ENCODE results near the gene BLACAT1. TPM values are rescaled to one million over a fixed set of nuclear protein-coding genes. Genes with fewer than 3 reads are reported as not detected.
"Not testable (repeated sequence)": the region's sequence is repeated elsewhere in the genome, so short reads cannot be mapped to it uniquely, and the experiment has no call there.

The BLACAT1 gene
- total RNA-seq, 1 donor from 2014 or later: 0.84 TPM

- Histone ChIP-seq H3K4me1 (peaks cover 2% of the 10 kb centered on the region), H3K27ac (no peak overlapping the region), H3K9me3 (no peaks in the 10 kb centered on the region), H3K36me3 (no peaks in the 10 kb centered on the region), H3K4me3 (no peak overlapping the region), H3K27me3 (peaks cover 36% of the 10 kb centered on the region)
- intact Hi-C loops (cut with DNase I): loop anchor here (10.0 kb wide), 3 partner anchors 87 to 207 kb away; partner anchors contain the start of gene KLHDC8A
- TF ChIP-seq CTCF (IDR thresholded peaks at IDR 0.05): no peak
- DNase-seq (no peak), ATAC-seq (no peak)
These were observed 25.8 kb upstream of the BLACAT1 start for GRCh38 chr1:205481629-205482151.

- Histone ChIP-seq H3K4me1 (peaks cover 2% of the 10 kb centered on the region), H3K4me3 (no peak overlapping the region), H3K9me3 (no peaks in the 10 kb centered on the region), H3K27ac (no peak overlapping the region), H3K36me3 (no peaks in the 10 kb centered on the region), H3K27me3 (peaks cover 36% of the 10 kb centered on the region)
- ATAC-seq (no peak), DNase-seq (no peak)
- no peak for TF ChIP-seq CTCF (IDR thresholded peaks at IDR 0.05)
- intact Hi-C loops (cut with DNase I): loop anchor here (10.0 kb wide), 3 partner anchors 86 to 206 kb away; partner anchors contain the start of gene KLHDC8A
These were observed 25.4 kb upstream of the BLACAT1 start for GRCh38 chr1:205481218-205481617.

DNA sequence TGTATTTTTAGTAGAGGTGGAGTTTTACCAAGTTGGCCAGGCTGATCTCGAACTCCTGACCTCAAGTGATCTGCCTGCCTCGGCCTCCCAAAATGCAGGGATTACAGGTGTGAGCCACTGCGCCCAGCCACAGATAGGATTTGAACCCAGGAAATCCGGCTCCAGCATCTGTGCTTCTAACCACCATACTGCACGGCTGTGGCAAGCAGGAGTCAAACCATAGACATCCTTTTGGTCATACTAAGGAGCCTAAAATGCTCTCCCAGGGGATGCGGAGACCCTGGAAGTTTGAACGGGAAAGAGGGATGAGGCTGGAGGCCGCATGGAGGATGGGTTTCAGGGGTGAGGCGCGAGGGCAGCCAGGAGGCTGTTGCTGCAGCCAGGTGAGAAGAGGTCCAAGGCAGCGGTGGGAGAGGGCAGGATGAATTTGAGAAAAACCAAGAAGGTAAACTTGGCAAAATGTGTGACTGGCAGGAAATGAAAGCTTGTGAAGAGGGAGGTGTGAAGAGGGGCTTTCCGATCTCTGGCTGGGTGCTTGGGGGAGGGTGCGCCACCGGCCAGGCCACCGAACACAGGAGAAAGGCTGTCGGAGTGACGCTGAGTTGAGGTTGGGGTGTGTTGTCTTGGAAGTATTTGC is 24.6 kb upstream of the BLACAT1 start:
- H3K4me1 ChIP-seq: peaks cover 2% of the 10 kb centered on the region
- H3K27ac ChIP-seq: no peak overlapping the region
- no peak for DNase-seq
- H3K27me3 ChIP-seq: peaks cover 39% of the 10 kb centered on the region
- no peak for ATAC-seq
- intact Hi-C loops (cut with DNase I): loop anchor here (10.0 kb wide), 3 partner anchors 86 to 206 kb away; partner anchors contain the start of gene KLHDC8A
- H3K36me3 ChIP-seq: no peaks in the 10 kb centered on the region
- no peak overlapping the region for H3K4me3 ChIP-seq
- no peaks in the 10 kb centered on the region for H3K9me3 ChIP-seq
- no peak for TF ChIP-seq CTCF (IDR thresholded peaks at IDR 0.05)

DNA sequence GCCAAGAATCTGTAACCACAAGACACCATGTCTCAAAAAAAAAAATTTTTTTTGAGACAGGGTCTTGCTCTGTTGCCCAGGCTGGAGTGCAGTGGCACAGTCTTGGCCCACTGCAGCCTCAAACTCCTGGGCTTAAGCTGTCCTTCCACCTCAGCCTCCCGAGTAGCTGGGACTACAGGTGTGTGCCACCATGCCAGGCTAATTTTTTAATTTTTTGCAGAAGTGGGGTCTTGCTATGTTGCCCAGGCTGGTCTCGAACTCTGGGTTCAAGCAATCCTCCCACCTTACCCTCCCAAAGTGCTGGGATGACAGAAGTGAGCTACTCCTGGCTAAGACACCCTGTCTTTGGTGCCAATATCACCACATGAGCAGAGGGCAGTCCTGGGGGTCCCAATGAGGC is 23.1 kb upstream of the BLACAT1 start:
- peaks cover 41% of the 10 kb centered on the region for H3K27me3 ChIP-seq
- H3K27ac ChIP-seq; H3K36me3 ChIP-seq; ATAC-seq; DNase-seq; H3K9me3 ChIP-seq; intact Hi-C loops (cut with DNase I); H3K4me3 ChIP-seq; H3K4me1 ChIP-seq: not testable (repeated sequence)

DNA sequence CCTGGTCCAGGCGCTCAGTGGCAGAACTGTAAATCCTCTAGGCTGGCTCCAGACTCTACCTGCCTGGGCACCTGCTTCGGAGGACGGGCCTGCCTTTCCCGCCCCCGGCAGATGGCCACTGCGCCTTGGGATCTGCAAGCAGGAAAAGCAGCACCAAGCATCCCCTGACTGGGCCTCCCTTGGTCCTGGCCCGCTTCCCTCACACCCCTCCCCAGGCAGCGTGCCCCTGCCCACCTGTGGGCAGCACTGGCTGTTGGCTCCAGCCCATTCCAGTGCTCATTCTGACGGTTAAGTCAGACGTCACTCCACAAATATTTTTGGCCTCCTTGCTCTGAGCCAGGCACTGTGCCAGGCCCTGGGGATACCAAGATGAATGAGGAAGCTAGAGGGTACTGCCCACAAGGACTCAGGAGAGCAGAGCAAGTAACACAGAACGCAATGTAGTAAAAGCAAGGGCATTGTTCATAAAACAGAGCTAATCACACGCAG is 22.0 kb upstream of the BLACAT1 start:
- no peak for TF ChIP-seq CTCF (IDR thresholded peaks at IDR 0.05)
- intact Hi-C loops (cut with DNase I): no loop called here
- H3K4me3 ChIP-seq: no peak overlapping the region
- H3K4me1 ChIP-seq: no peaks in the 10 kb centered on the region
- no peak overlapping the region for H3K27ac ChIP-seq
- peaks cover 41% of the 10 kb centered on the region for H3K27me3 ChIP-seq
- no peaks in the 10 kb centered on the region for H3K9me3 ChIP-seq
- DNase-seq: peak; percentile 88
- peak; percentile 81 for ATAC-seq
- no peaks in the 10 kb centered on the region for H3K36me3 ChIP-seq

GRCh38 chr1:205477121-205477758 is 21.4 kb upstream of the BLACAT1 start:
- Histone ChIP-seq H3K9me3 (no peaks in the 10 kb centered on the region), H3K36me3 (no peaks in the 10 kb centered on the region), H3K4me3 (no peak overlapping the region), H3K4me1 (no peaks in the 10 kb centered on the region), H3K27me3 (peaks cover 35% of the 10 kb centered on the region), H3K27ac (no peak overlapping the region)
- DNase-seq (no peak), ATAC-seq (peak; percentile 2)
- intact Hi-C loops (cut with DNase I): no loop called here
- TF ChIP-seq CTCF (IDR thresholded peaks at IDR 0.05): no peak
